HFFc6 (cell line): ENCODE data around the gene SNAP91. TPM values are rescaled to one million over a fixed set of nuclear protein-coding genes. Genes with fewer than 3 reads are reported as not detected.

ENCODE experiments used
- DNase-seq: peaks from one replicate; pipeline ENCODE4 v3.0.0-alpha.2; 2018
- H3K27ac Mint-ChIP-seq: 2 replicates; pipeline ENCODE4 v1.8.0; 2020; ENCODE audit warnings: mild to moderate bottlenecking, mixed read lengths
- H3K27me3 Mint-ChIP-seq: 2 replicates; pipeline ENCODE4 v1.8.0; 2021; ENCODE audit warnings: mild to moderate bottlenecking, moderate library complexity, mixed read lengths; ENCODE audit not compliant: insufficient read depth
- H3K36me3 Mint-ChIP-seq: 2 replicates; pipeline ENCODE4 v1.8.0; 2021; ENCODE audit warnings: low read depth, mixed read lengths
- H3K4me1 Mint-ChIP-seq: 2 replicates; pipeline ENCODE4 v1.8.0; 2020; ENCODE audit warnings: low read depth, mixed read lengths
- H3K4me3 Mint-ChIP-seq: 2 replicates; pipeline ENCODE4 v1.8.0; 2020; ENCODE audit warnings: mild to moderate bottlenecking, moderate library complexity, mixed read lengths
- H3K9me3 Mint-ChIP-seq: 2 replicates; pipeline ENCODE4 v1.8.0; 2020; ENCODE audit warnings: mild to moderate bottlenecking, mixed read lengths
- total RNA-seq, 6 experiments: library from RNA; stranded (reverse); fragmentation: NEBNext Ultra II Directional; extraction: Animal tissue kit (Norgen Biotek cat#: 25700); gene quantifications; 2 replicates in 1 of 6; 3 replicates in 5 of 6; pipeline ENCODE4 v1.2.3, GENCODE V29; 2021
- TF ChIP-seq, protein P1 (sequence below): fragments of 200-600 bp; sonication (generic); IDR thresholded peaks from 2 replicates; pipeline ENCODE4 v1.5.0; 2021; ENCODE audit warnings: antibody characterized with exemption, mild to moderate bottlenecking

Gene SNAP91
- total RNA-seq, 6 experiments from 2014 or later = not detected

DNA sequence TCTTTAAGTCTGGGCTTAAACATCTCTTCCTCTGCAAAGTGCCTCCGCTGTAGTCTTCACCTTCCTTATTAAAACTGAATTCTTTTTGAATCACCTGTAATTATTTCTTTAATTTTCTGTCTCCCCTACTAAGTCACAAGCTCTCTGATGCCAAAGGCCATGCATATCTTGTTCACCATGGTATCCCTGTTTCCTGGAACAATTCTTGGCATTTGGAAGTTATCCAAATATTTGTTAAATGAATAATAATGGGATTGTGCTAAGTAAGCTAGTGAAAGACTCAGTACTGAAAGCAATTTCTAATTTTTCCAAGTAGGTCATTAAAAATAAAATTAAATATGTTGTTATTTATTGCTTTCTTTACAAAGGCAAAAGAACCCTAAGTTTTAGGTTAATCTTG, 12.2 kb downstream of the SNAP91 start:
- Mint-ChIP-seq H3K4me1 (no peaks in the 10 kb centered on the region), H3K36me3 (no peaks in the 10 kb centered on the region), H3K9me3 (peaks cover 17% of the 10 kb centered on the region), H3K4me3 (no peak overlapping the region), H3K27ac (no peak overlapping the region), H3K27me3 (peaks cover 3% of the 10 kb centered on the region; the same call in 1 of the 2 replicates)
- TF ChIP-seq, protein P1, sequence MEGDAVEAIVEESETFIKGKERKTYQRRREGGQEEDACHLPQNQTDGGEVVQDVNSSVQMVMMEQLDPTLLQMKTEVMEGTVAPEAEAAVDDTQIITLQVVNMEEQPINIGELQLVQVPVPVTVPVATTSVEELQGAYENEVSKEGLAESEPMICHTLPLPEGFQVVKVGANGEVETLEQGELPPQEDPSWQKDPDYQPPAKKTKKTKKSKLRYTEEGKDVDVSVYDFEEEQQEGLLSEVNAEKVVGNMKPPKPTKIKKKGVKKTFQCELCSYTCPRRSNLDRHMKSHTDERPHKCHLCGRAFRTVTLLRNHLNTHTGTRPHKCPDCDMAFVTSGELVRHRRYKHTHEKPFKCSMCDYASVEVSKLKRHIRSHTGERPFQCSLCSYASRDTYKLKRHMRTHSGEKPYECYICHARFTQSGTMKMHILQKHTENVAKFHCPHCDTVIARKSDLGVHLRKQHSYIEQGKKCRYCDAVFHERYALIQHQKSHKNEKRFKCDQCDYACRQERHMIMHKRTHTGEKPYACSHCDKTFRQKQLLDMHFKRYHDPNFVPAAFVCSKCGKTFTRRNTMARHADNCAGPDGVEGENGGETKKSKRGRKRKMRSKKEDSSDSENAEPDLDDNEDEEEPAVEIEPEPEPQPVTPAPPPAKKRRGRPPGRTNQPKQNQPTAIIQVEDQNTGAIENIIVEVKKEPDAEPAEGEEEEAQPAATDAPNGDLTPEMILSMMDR = no peak
- no peak for DNase-seq

DNA sequence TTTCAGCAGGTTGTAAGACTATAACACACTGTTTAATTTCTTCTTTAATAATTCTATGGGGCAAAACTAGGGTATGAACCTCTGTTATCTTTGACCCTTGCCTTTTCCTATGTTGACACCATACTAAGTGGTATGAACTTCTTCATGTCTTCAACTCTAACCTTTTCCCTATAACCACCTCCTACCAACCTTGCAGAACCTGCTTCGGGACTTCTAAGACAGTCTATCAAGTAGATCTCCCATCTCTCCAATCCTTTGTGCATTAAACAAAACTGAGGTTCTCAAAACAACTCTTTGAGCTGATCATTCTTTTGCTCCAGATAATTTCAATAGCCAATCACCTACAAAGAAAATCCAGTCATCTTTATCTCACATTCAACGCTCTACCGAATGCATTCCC, 23.4 kb downstream of the SNAP91 start:
- no peak overlapping the region for H3K27ac Mint-ChIP-seq
- DNase-seq = no peak

GRCh38 chr6:83677791-83678190, 31.1 kb downstream of the SNAP91 start:
- no peaks in the 10 kb centered on the region for H3K36me3 Mint-ChIP-seq
- DNase-seq = no peak
- H3K9me3 Mint-ChIP-seq = peaks cover 11% of the 10 kb centered on the region
- H3K4me3 Mint-ChIP-seq = no peak overlapping the region
- no peak overlapping the region for H3K27ac Mint-ChIP-seq
- H3K27me3 Mint-ChIP-seq = no peaks in the 10 kb centered on the region; the same call in 1 of the 2 replicates
- H3K4me1 Mint-ChIP-seq = no peaks in the 10 kb centered on the region
- TF ChIP-seq, protein P1 = no peak

More for the DNA sequence above, 23.4 kb downstream of the SNAP91 start:
- no peak overlapping the region for H3K4me3 Mint-ChIP-seq
- H3K4me1 Mint-ChIP-seq = no peaks in the 10 kb centered on the region
- H3K9me3 Mint-ChIP-seq = peaks cover 21% of the 10 kb centered on the region
- TF ChIP-seq, protein P1 = no peak
- H3K27me3 Mint-ChIP-seq = no peaks in the 10 kb centered on the region
- H3K36me3 Mint-ChIP-seq = no peaks in the 10 kb centered on the region

GRCh38 chr6:83637953-83638352, 70.9 kb downstream of the SNAP91 start:
- peaks cover 3% of the 10 kb centered on the region; the same call in 1 of the 2 replicates for H3K27me3 Mint-ChIP-seq
- H3K27ac Mint-ChIP-seq = no peak overlapping the region
- H3K4me3 Mint-ChIP-seq = no peak overlapping the region
- no peak for DNase-seq
- H3K9me3 Mint-ChIP-seq = peaks cover 3% of the 10 kb centered on the region; the same call in 1 of the 2 replicates
- TF ChIP-seq, protein P1 = no peak
- no peaks in the 10 kb centered on the region for H3K36me3 Mint-ChIP-seq
- no peaks in the 10 kb centered on the region for H3K4me1 Mint-ChIP-seq

GRCh38 chr6:83636800-83637199, 72.1 kb downstream of the SNAP91 start:
- no peak for DNase-seq
- no peaks in the 10 kb centered on the region for H3K36me3 Mint-ChIP-seq
- TF ChIP-seq, protein P1 = no peak
- no peaks in the 10 kb centered on the region for H3K4me1 Mint-ChIP-seq
- H3K27ac Mint-ChIP-seq = no peak overlapping the region
- no peak overlapping the region for H3K4me3 Mint-ChIP-seq
- peaks cover 3% of the 10 kb centered on the region; the same call in 1 of the 2 replicates for H3K9me3 Mint-ChIP-seq
- H3K27me3 Mint-ChIP-seq = peaks cover 3% of the 10 kb centered on the region; the same call in 1 of the 2 replicates

GRCh38 chr6:83633609-83634008, 75.3 kb downstream of the SNAP91 start:
- DNase-seq = no peak
- Mint-ChIP-seq H3K27ac (no peak overlapping the region), H3K27me3 (peaks cover 3% of the 10 kb centered on the region; the same call in 1 of the 2 replicates), H3K4me1 (no peaks in the 10 kb centered on the region), H3K4me3 (no peak overlapping the region), H3K9me3 (peaks cover 9% of the 10 kb centered on the region), H3K36me3 (no peaks in the 10 kb centered on the region)
- TF ChIP-seq, protein P1 = no peak
